AG09319 (cell line): ENCODE data around the gene IL20RB.

Source experiments
- DNase-seq: peaks from one replicate; pipeline ENCODE4 v3.0.0-alpha.2; 2010; ENCODE audit warnings: low read depth; ENCODE audit errors: extremely low read depth
- TF ChIP-seq, protein P1 (sequence below): IDR thresholded peaks from 2 replicates; pipeline ENCODE4 v1.5.1; 2011; ENCODE audit warnings: low read depth, mild to moderate bottlenecking, inconsistent platforms, low read length, moderate library complexity

The IL20RB gene

DNA sequence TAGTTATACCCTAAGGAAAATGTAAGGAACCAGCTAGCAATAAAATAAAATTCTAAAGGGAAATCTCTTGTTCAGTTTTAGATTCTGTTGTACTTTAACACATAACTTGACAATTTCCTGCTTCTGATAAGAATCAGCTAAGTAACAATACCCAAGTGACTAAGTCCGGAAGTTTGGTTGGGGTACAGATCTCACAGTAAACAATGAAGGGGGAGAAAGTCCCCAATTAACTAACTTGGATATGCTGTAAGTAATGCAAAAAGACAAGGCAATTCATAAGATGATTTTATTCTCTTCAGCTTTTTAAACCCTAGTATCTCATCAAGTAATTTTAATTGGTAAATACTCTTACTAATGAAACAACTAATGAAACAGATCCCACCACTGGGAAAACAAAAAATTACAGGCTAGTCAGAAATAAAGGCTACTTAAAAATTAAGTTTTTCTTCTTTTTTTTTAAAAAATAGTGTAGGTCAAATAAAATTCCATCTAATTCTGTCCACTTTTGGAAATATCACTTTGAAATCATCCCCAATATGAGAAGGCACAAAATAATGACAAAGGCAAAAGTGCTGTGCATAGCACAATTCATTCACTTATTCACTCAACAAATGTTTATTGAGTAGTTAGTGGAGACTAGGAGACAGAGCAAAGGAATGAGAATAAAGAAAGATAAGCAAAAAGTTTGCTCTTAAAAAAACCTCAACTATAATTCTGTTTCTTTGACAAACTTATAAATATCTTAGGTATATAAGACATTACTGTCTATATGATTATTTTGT is 37.8 kb upstream of the IL20RB start:
- DNase-seq, result no peak
- TF ChIP-seq, protein P1, sequence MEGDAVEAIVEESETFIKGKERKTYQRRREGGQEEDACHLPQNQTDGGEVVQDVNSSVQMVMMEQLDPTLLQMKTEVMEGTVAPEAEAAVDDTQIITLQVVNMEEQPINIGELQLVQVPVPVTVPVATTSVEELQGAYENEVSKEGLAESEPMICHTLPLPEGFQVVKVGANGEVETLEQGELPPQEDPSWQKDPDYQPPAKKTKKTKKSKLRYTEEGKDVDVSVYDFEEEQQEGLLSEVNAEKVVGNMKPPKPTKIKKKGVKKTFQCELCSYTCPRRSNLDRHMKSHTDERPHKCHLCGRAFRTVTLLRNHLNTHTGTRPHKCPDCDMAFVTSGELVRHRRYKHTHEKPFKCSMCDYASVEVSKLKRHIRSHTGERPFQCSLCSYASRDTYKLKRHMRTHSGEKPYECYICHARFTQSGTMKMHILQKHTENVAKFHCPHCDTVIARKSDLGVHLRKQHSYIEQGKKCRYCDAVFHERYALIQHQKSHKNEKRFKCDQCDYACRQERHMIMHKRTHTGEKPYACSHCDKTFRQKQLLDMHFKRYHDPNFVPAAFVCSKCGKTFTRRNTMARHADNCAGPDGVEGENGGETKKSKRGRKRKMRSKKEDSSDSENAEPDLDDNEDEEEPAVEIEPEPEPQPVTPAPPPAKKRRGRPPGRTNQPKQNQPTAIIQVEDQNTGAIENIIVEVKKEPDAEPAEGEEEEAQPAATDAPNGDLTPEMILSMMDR, result no peak

DNA sequence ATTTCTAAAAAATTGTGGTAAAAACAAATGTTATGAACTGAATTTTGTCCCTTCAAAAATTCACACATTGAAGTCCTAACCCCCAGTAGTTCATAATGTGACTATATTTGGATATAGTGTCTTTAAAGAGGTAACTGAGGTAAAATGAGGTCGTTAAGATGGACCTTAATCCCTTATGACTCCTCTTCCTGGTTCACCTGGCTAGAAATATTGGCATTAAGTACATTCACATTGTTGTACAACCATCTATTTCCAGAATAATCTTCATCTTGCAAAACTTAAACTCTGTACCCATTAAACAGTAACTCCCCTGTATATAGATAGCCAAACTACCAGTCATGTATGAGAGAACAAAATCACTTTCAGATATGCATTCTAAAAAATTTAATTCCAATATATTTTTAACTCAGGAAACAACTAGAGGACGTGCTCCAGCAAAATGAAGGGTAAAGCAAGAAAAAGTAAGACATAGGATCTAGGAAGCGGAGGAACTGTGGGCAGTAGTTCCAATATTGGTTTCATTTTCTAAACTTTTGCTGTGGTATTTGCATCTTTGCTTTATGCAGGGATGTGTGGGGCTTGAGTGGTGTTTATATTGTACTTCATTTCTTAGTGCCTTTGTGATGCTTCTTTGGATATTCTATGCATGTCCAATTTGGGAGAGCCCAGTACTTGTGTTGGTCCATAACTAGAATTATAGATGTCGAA is 36.7 kb upstream of the IL20RB start:
- TF ChIP-seq, protein P1, result no peak

DNA sequence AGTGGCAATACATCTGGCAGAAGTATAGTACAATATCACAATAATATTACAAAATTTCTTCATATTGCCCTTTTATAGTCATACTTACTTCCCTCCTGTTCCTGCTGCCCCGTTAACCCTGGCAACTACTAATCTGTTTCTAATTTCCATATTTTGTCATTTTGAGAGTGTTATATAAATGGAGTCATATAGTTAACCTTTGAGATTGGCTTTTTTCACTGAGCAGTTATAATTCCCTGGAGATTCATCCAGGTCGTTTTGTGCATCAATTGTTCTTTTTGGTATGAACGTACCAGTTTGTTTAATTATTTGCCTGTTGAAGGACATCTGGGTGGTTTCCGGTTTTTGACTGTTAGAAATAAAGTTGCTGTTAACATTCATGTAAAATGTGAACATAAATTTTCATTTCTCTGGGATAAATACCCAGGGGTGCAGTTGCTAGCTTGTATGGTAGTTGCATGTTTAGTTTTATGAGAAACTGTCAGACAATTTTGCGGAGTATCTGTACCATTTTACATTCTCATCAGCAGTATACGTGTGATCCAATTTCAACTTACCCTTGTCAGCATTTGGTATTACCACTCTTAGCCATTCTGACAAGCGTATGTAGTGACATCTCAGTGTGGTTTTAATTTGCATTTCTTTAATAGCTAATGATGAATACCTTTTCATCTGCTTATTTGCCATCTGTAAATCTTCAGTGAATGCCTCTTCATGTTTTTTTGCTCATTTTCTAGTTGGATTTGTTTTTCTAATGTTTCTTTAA is 32.2 kb upstream of the IL20RB start:
- TF ChIP-seq, protein P1, result no peak
- DNase-seq, result peak; percentile 15

More for the DNA sequence above, 36.7 kb upstream of the IL20RB start:
- no peak for DNase-seq

DNA sequence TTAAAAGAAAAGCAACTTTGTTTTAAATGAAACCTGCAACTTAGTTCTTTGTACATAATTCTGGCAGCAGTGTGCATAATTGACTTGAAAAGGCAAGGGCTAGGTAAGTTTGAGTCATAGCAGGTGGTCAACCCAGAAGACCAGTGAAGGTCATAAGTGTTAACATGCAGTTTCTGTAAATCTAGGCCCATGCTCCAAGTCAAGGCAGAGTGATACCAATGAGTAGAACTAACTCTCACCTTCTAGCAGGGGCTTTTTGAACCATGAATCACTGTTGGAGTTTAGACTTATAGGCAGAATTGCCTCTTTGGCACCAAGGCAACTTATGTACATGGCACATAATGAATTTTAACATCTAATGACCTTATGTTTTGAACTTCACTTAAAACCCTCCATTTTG is 29.5 kb upstream of the IL20RB start:
- DNase-seq, result no peak
- TF ChIP-seq, protein P1, result no peak

DNA sequence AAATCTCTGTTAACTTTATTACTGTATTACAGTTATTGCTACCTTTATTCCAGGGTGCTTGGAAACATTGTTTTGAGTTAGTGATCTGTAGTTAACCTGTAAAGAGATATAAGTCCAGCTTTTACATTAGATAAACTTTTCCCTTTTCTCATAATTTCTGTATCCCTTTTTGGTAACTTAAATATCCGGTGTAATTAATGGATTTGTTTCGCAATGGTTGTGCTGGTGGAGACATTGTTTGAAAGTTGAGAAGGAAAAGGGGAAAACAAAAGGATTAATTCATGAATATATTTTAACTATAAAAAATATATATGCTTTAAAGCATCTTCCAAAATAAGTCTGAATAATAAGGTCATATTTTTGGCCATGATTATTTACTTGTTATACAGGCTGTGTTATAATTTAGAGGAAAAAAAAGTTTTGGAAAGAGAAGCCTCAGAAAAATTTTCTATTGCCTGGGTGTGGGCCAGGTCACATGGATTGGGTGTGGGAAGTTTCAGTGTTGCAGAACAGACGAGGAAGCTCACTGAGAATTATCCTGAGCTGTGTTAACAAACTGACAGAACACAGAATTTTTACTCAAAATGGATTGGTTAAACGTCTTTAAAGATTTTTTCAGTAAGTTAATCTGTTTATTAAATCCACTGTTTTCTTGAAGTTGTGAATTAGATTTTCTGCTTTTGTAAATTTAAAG is 27.7 kb upstream of the IL20RB start:
- TF ChIP-seq, protein P1, result no peak
- no peak for DNase-seq

DNA sequence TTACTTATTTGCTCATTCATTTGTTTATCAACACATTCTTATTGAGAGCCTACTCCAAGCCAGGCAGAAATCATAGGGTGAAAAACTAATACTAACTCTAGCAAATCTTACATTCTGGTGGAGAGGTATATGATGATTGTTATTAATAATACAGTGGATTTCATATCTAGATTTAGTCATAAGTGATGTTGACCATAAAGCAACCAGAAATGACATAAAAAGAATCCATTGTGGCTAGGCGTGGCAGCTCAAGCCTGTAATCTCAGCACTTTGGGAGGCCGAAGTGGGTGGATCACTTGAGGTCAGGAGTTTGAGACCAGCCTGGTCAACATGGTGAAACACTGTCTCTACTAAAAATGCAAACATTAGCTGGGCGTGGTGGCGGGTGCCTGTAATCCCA is 26.2 kb upstream of the IL20RB start:
- DNase-seq, result no peak
- TF ChIP-seq, protein P1, result no peak
